ENCODE measurements around the gene XAGE2.

The XAGE2 gene

GRCh38 chrX:52380993-52381392 is 12.2 kb downstream of the XAGE2 start:
- no peak for DNase-seq
- TF ChIP-seq POLR2A (IDR thresholded peaks at IDR 0.05; ENCODE audit: low read length) (no peak), GATA1 (IDR thresholded peaks at IDR 0.05; ENCODE audit: low read depth, low read length) (no peak)

- TF ChIP-seq POLR2A (IDR thresholded peaks at IDR 0.05; ENCODE audit: low read length) (no peak), GATA1 (IDR thresholded peaks at IDR 0.05; ENCODE audit: low read depth, low read length) (no peak)
- DNase-seq = no peak
Observed at GRCh38 chrX:52410439-52411394, 41.9 kb downstream of the XAGE2 start.

- no peak for TF ChIP-seq GATA1 (IDR thresholded peaks at IDR 0.05; ENCODE audit: low read depth, low read length)
- no peak for TF ChIP-seq POLR2A (IDR thresholded peaks at IDR 0.05; ENCODE audit: low read length)
- DNase-seq = no peak
Observed at GRCh38 chrX:52415304-52415703, 46.5 kb downstream of the XAGE2 start.

GRCh38 chrX:52416816-52417215 is 48.0 kb downstream of the XAGE2 start:
- DNase-seq = no peak
- TF ChIP-seq GATA1 (IDR thresholded peaks at IDR 0.05; ENCODE audit: low read depth, low read length) = no peak
- TF ChIP-seq POLR2A (IDR thresholded peaks at IDR 0.05; ENCODE audit: low read length) = no peak

GRCh38 chrX:52420824-52421443 is 52.1 kb downstream of the XAGE2 start:
- DNase-seq = no peak
- TF ChIP-seq POLR2A (IDR thresholded peaks at IDR 0.05; ENCODE audit: low read length) (no peak), GATA1 (IDR thresholded peaks at IDR 0.05; ENCODE audit: low read depth, low read length) (no peak)

GRCh38 chrX:52422884-52423283 is 54.1 kb downstream of the XAGE2 start:
- no peak for DNase-seq
- TF ChIP-seq POLR2A (IDR thresholded peaks at IDR 0.05; ENCODE audit: low read length) (no peak), GATA1 (IDR thresholded peaks at IDR 0.05; ENCODE audit: low read depth, low read length) (no peak)

GRCh38 chrX:52424656-52425055 is 55.8 kb downstream of the XAGE2 start:
- peak in 1 of 2 experiments; percentile 15 for DNase-seq
- TF ChIP-seq GATA1 (IDR thresholded peaks at IDR 0.05; ENCODE audit: low read depth, low read length) = no peak
- TF ChIP-seq POLR2A (IDR thresholded peaks at IDR 0.05; ENCODE audit: low read length) = no peak
